ENCODE data around the gene FADS3.

The FADS3 gene

DNA sequence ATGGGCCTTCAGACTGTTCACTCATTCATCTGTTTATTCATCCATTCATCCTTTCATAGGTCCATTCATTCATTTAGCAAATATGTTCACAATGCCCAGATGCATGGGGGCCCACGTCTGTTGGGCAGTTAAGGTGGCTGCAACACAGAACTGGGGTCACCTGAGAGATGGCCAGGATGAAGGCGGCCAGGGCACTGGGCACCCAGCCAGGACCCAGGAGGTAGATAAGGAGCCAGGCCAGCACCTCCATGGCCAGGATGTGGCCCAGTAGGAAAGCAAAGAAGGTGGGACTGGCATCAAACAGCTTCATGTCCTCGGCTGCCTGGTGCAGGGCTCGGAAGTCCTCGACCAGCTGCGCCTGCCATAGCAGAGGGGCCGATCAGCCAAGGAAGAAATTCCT lies 12.2 kb downstream of the FADS3 start:
- no peak for TF ChIP-seq CTCF (IDR thresholded peaks at IDR 0.05; ENCODE audit: low read depth, low read length)
- DNase-seq (ENCODE audit: extremely low read depth, low read depth) = no peak

GRCh38 chr11:61875698-61876097 lies 15.6 kb downstream of the FADS3 start:
- DNase-seq (ENCODE audit: extremely low read depth, low read depth) = no peak
- TF ChIP-seq CTCF (IDR thresholded peaks at IDR 0.05; ENCODE audit: low read depth, low read length) = no peak

DNA sequence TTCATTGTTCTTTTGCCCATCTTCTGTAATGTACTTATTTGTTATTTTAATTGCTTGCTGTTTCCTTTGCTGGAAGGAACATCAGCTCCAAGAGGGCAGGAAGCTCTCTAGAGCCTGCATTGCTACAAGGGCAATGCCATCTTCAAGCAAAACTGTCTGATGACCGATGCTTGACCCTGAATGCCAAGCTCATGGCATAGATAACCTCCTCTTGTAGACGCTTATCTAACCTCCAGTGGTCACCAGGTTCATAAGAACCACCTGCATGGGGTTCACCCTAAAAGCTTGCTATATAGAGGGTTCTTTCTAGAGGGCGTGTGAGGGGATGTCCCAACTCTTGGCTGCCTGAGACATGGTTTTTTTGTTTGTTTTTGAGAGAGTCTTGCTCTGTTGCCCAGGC lies 16.5 kb downstream of the FADS3 start:
- no peak for DNase-seq (ENCODE audit: extremely low read depth, low read depth)
- TF ChIP-seq CTCF (IDR thresholded peaks at IDR 0.05; ENCODE audit: low read depth, low read length) = no peak

GRCh38 chr11:61874377-61874809 lies 17.0 kb downstream of the FADS3 start:
- no peak for DNase-seq (ENCODE audit: extremely low read depth, low read depth)
- no peak for TF ChIP-seq CTCF (IDR thresholded peaks at IDR 0.05; ENCODE audit: low read depth, low read length)

GRCh38 chr11:61873588-61874376 lies 17.6 kb downstream of the FADS3 start:
- TF ChIP-seq CTCF (IDR thresholded peaks at IDR 0.05; ENCODE audit: low read depth, low read length) = no peak
- DNase-seq (ENCODE audit: extremely low read depth, low read depth) = no peak

DNA sequence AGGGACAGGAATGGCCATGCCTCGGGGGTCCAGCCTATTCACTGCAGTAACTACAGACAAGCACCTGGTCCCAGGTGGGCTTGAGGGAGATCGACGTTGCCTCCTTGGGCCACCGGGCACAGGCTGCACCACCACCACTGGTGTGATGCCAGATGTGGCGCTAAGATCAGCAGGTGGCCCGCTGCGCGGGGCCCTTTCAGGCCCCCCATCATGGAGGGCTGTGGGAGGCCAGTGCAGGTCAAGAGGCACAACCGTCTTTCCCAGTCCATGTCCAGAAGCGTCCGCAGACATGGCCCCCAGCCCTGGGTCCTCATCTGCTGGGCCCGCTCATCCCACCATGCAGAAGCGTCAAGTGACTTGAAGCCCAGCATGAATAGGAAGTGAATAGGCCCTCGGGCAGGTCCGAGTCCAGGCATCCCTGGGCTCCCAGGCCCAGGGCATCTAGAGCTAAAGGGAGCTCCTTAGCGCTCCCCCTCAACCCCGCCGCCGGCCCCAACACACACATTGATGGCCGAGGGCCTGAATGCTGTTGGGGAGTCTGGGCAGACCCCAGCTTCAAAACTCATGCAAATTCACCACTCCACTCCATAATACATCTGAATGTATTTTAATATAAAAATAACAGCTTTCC lies 18.3 kb downstream of the FADS3 start:
- no peak for DNase-seq (ENCODE audit: extremely low read depth, low read depth)
- TF ChIP-seq CTCF (IDR thresholded peaks at IDR 0.05; ENCODE audit: low read depth, low read length) = no peak

DNA sequence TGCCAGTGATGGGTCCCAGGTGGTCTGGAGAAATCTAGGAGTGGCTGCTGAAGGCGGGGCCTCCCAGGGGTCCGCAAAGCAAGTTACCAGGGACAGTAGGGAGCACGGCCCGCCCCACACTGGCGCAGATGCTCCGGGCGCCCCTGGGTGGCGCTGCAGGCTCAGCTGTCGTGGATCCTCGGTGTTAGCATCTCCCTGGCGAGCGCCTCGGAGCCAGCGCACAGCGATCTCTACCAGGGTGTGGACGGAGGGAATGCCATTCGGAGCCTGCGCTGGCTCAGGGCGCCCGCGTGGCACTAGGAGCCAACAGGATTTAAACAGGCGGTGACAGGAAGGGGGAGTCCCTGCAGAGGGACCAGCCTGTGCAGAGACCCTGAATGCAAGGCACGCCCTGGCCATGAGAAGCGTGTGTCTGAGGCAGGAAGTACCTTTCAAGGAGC lies 20.2 kb downstream of the FADS3 start:
- peak; percentile 94 for TF ChIP-seq CTCF (IDR thresholded peaks at IDR 0.05; ENCODE audit: low read depth, low read length)
- peak; percentile 50 for DNase-seq (ENCODE audit: extremely low read depth, low read depth)
